NK-92 (cell line): Measurements from ENCODE around the gene GGACT.
"Not testable (repeated sequence)": the region's sequence is repeated elsewhere in the genome, so short reads cannot be mapped to it uniquely, and the experiment has no call there.

Experiments
- DNase-seq: peaks from one replicate; lab custom pipeline; 2025; ENCODE audit not compliant: unreplicated experiment; lab: John Stamatoyannopoulos, UW

GGACT gene

GRCh38 chr13:100588331-100589177 is at the start of gene GGACT:
TSS of gene GGACT (minus strand) at chr13:100588789. CDS start at chr13:100532591, 56,198 bp downstream.
- DNase-seq, result no peak

DNA sequence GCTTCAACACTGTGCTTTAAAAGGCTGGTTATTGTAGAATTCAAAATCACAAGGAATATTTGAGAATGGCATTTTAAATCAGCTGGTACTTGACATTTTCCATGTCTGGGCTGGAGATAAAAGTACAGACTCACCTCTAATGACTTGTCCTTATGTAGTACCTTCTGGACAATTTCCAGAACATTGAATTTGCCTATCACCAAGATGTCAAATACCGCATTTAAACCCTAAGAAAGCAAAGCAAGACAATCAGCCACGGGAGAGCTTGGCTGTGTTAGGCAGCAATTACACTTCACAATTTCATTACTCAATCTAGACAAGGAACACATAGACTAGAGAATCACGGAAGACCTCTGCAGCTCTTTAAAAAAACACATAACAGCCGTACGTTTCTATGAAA is 49.2 kb upstream of the GGACT start:
- no peak for DNase-seq

DNA sequence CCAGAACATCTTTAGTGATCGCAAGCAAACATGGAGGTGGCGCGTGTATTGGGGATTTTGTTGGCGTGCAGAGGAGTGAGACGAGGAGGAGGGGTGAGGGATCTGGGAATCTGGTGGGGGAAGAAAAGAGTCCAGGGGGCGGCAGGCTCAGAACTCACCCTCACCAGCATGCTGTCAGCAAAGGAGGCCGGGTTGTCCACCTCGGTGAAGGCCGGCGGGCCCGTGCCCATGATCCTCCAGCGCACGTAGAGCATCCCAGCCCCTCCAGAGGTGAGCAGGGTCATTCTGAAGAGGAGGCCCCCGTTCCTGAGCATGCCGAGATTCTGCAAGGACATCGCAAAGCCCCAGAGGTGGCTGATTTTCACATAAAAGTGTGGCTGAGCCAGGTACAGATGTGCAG is 48.8 kb upstream of the GGACT start:
- DNase-seq, result no peak

DNA sequence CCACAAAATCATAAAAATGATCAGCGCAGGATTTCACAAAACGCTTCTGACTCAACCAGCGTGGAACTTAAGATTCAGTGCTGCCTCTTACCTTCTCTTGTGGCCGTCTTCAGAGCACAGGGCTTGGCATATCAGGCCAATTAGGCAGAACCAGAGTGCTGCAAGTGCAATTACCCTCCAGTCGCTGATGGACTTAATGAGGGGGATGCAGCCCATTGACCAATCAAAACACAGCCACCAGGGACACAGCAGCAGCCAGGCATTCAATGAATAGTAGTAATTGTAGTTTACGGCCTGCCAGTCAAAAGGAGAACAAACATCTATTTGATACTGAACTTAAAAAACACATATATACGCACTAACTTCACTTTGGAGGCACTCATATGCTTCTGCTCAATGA is 47.9 kb upstream of the GGACT start:
- DNase-seq, result no peak

DNA sequence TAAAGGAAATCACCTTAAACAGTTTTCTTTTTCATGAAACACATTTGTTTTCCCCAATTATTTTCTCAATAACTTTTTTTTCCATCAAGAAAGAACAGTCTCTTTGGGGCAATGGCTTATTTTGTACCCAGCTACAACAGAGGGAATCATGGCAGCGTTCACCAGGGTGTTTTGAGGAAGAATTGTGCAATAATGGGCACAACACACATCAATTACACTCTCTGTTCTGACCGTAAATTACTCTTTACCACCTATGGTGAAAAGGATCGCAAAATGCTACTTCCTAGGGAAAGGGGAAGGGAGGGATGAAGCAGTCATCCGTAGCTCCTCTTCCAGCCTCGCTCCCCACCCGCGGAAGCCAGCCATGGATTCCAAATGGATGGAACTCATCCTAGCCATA is 47.4 kb upstream of the GGACT start:
- DNase-seq, result no peak

- DNase-seq, result no peak
Measured at GRCh38 chr13:100634696-100635095, 46.1 kb upstream of the GGACT start.

- DNase-seq, result no peak
Measured at GRCh38 chr13:100633461-100633860, 44.9 kb upstream of the GGACT start.

- no peak for DNase-seq
Measured at GRCh38 chr13:100630555-100630954, 42.0 kb upstream of the GGACT start.

- DNase-seq, result no peak
Measured at GRCh38 chr13:100627120-100627519, 38.5 kb upstream of the GGACT start.

DNA sequence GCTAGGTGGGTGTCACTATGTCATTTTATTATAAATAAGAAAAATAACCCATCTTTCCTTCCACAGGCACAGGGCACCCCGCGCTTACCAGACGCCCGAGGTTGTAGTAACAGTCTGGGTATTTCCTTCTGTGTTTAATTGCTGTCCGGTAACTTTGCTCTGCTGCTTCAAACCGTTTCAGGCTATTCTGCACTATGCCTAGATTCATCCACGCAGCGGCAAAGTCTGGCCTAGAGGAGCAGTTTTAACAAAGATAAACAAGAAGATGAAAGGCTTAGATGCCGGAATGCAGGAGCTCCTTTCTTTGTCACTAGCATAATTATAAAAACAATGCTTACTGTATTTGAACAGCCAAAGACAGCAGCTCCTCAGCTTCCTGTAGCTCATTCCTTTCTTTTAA is 36.9 kb upstream of the GGACT start:
- DNase-seq, result no peak

DNA sequence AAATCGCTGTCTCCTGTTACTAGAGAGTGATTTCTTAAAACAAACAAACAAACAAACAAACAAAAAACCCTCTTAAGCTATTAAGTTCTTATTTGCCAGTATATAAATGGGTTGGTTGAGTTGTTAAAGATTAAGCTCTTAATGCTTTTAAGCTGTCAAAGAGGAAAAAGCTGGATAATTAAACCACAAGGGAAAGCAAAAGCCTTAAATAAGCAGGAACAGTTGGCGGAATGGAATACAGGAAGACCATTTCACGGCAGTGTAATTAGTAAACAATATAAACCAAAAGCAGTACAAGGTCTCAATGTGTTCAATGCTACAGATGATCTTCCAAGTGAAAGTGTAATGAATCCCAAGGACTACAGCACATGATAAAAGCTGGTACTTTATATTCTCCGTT is 32.2 kb upstream of the GGACT start:
- no peak for DNase-seq

DNA sequence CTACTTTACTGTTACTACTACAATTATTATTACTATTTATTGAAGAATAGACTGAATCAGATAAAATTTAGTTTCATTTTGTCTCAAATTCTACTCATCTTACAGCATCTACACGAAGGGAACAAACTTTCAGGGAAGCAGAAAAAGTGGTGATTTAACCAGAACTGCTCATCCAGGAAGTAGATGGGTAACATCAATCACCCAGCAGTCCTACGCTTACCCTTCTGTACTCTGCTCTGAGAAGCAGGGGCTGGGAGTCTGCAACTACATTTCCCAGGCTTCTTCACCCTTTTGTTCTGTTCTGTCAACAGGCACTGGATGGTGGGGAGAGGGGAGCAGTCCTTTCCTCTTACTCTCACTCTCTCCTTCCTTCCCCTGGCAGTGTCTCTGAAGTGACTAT is 31.4 kb upstream of the GGACT start:
- no peak for DNase-seq

- DNase-seq, result not testable (repeated sequence)
Measured at GRCh38 chr13:100618897-100619296, 30.3 kb upstream of the GGACT start.

DNA sequence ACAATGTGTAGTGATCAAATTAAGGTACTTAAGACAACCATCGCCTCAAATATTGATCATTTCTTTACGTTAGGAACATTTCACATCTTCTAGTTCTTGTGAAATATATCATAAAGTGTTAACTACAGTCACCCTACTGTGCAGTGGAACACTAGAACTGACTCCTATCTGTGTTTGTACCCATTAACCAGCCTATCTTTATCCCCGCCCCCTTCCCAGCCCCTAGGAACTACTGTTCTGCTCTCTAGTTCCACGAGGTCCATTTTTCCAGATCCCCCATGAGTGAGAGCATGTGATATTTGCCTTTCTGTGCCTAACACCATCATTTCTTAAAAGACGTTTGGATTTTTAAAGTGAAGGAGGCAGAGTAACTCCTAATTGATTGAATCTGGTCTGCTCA is 24.4 kb upstream of the GGACT start:
- no peak for DNase-seq

GRCh38 chr13:100611678-100612492 is 23.3 kb upstream of the GGACT start:
- DNase-seq, result no peak

DNA sequence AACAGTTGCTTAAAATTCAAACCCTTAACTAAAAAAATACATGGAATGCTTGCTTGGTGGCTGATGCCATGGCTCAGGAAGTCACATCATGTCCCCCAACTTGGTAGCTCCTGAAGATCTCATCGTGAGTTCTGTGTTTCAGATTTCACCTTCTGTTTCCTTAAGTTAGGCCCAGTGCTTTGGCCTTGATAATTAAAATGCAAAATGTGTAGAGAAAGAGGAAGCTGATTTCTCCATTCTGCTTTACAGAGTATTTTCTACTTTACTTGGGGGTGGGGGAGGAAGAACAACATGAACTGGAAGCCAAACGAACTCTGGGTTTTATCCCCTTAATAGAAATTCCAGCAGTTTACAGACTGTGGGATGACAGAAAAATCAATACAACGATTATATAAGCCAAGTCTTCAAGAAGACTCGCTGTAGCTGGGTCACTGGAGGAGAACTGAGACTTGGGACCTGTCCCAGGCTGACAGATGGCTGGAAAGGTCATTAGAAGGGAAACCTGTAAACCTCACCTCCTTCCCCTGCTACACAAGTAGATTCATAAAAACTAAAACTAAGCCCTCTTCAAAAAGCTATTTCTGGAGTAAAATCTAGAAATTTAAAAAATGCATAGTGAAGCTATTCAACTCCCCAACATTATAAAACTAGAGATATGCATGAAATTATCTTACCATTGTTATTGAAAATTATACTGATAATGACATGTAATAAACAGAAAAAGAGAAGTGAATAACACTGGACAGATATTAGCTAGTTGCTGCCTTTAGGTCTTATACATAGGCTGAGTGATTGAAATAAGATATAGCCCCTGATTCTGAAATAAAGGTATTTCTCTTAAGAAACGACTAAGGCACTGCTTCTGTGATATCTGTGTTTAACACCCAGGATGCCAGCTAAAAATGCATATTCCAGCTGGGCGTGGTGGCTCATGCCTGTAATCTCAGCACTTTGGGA is 22.1 kb upstream of the GGACT start:
- DNase-seq, result no peak

- no peak for DNase-seq
Measured at GRCh38 chr13:100608906-100609305, 20.3 kb upstream of the GGACT start.

- DNase-seq, result no peak
Measured at GRCh38 chr13:100608489-100608888, 19.9 kb upstream of the GGACT start.

- no peak for DNase-seq
Measured at GRCh38 chr13:100604918-100605710, 16.5 kb upstream of the GGACT start.

DNA sequence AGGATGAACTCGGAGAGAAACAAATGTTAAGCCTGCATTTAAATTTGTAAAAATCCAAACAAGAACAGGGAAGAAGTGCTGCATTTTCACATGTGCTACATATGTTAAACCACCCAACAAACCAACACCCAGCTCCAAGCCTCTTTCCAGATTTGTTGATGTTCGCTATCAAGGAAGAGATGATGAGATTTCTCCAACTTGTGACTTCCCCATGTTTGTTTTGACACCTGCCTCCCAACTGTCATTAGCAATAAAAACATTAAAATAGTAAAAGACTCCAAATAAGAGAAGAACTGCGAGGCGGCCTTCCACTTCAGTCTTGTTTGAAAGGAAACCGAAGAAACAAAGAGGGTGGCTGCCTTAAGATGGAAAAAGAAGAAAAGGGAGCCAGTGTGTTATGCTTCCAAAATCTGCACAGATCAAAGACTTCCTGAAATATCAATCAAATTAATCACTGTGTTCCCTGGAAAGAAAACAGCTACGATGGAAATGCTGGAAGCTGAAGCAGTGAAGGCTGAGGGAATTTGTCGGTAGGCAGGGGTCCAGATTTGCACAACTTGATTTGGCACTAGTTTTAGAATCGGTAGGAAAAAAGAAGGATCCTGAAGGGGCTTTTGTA is 14.0 kb upstream of the GGACT start:
- DNase-seq, result no peak
